Fibroblast of skin of left quadriceps (primary cell): Measurements from ENCODE around the gene CRB3.
A peak's percentile ranks its signal among the peaks of the same experiment; 100 is the strongest.
"Not testable (repeated sequence)": the region's sequence is repeated elsewhere in the genome, so short reads cannot be mapped to it uniquely, and the experiment has no call there.

Source experiments
- DNase-seq, 2 experiments: peaks; one replicate each; pipeline ENCODE4 v3.0.0-alpha.2; 2013; ENCODE audit warnings: low read depth in 2 of 2

The CRB3 gene

GRCh38 chr19:6464070-6464873, at the start of gene CRB3:
Gene CRB3, plus strand, starts transcription at chr19:6464271. Its CDS starts 431 bp downstream, at chr19:6464702.
- DNase-seq = no peak

GRCh38 chr19:6414793-6415590, 49.1 kb upstream of the CRB3 start:
- DNase-seq = no peak

GRCh38 chr19:6415591-6416190, 48.4 kb upstream of the CRB3 start:
- DNase-seq = no peak

- no peak for DNase-seq
Measured at GRCh38 chr19:6416658-6417405, 47.2 kb upstream of the CRB3 start.

GRCh38 chr19:6417713-6418561, 46.1 kb upstream of the CRB3 start:
- DNase-seq = no peak

- no peak for DNase-seq
Measured at GRCh38 chr19:6418562-6418932, 45.5 kb upstream of the CRB3 start.

GRCh38 chr19:6421075-6422014, 42.7 kb upstream of the CRB3 start:
- no peak for DNase-seq

- DNase-seq = peak in 1 of 2 experiments; percentile 3
Measured at GRCh38 chr19:6423499-6424194, 40.4 kb upstream of the CRB3 start.

GRCh38 chr19:6424195-6424938, 39.7 kb upstream of the CRB3 start, which contains the start of gene KHSRP:
Gene KHSRP, minus strand, starts transcription at chr19:6424811. Its CDS starts 110 bp downstream, at chr19:6424701.
- no peak for DNase-seq

GRCh38 chr19:6424939-6425731, 38.9 kb upstream of the CRB3 start:
- peak; percentile 100 for DNase-seq

GRCh38 chr19:6425732-6426620, 38.1 kb upstream of the CRB3 start:
- DNase-seq = no peak

GRCh38 chr19:6427131-6427530, 36.9 kb upstream of the CRB3 start:
- no peak for DNase-seq

GRCh38 chr19:6428692-6429418, 35.2 kb upstream of the CRB3 start:
- not testable (repeated sequence) for DNase-seq

- no peak for DNase-seq
Measured at GRCh38 chr19:6429419-6430221, 34.5 kb upstream of the CRB3 start.

GRCh38 chr19:6431891-6432290, 32.2 kb upstream of the CRB3 start:
- DNase-seq = no peak
